Measurements from ENCODE around the gene MATR3.
"Not testable (repeated sequence)": the region's sequence is repeated elsewhere in the genome, so short reads cannot be mapped to it uniquely, and the experiment has no call there.

The MATR3 gene

DNA sequence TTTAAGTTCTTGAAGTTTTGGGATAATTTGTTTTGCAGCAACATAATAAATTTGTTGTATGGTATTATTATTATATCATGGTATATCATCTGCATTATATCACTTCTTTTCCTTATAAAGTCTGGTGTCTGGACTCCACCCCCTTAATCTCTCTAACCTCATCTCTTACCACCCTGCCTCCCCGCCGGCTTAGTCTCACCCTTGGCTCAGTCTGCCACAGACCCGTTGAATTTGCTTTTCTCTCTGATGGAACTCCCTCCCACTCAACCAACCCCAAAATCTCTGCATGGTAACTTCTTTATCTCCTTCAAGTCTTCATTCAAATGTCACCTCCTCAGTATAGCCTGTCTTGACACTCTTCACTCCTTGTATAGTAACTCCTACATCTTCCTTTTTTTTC, 29.6 kb upstream of the MATR3 start:
- no peaks in the 10 kb centered on the region for H3K36me3 ChIP-seq (ENCODE audit: control insufficient read depth, insufficient read depth, low read length)
- H3K4me1 ChIP-seq (ENCODE audit: control insufficient read depth, insufficient read depth, low read length): no peaks in the 10 kb centered on the region
- no peaks in the 10 kb centered on the region for H3K27me3 ChIP-seq (ENCODE audit: control insufficient read depth, insufficient read depth, low read length)
- H3K4me3 ChIP-seq (ENCODE audit: low read depth, low read length): no peak overlapping the region
- H3K9ac ChIP-seq (ENCODE audit: low read depth, low read length): no peak overlapping the region
- H3K9me3 ChIP-seq (ENCODE audit: control insufficient read depth, insufficient read depth, low read length): no peaks in the 10 kb centered on the region

GRCh38 chr5:139265001-139265400, 28.5 kb upstream of the MATR3 start:
- Histone ChIP-seq H3K4me1 (ENCODE audit: control insufficient read depth, insufficient read depth, low read length) (no peaks in the 10 kb centered on the region), H3K27me3 (ENCODE audit: control insufficient read depth, insufficient read depth, low read length) (no peaks in the 10 kb centered on the region), H3K36me3 (ENCODE audit: control insufficient read depth, insufficient read depth, low read length) (no peaks in the 10 kb centered on the region), H3K9me3 (ENCODE audit: control insufficient read depth, insufficient read depth, low read length) (no peaks in the 10 kb centered on the region), H3K4me3 (ENCODE audit: low read depth, low read length) (no peak overlapping the region), H3K9ac (ENCODE audit: low read depth, low read length) (no peak overlapping the region)

GRCh38 chr5:139266236-139266635, 27.3 kb upstream of the MATR3 start:
- H3K27me3 ChIP-seq (ENCODE audit: control insufficient read depth, insufficient read depth, low read length): no peaks in the 10 kb centered on the region

DNA sequence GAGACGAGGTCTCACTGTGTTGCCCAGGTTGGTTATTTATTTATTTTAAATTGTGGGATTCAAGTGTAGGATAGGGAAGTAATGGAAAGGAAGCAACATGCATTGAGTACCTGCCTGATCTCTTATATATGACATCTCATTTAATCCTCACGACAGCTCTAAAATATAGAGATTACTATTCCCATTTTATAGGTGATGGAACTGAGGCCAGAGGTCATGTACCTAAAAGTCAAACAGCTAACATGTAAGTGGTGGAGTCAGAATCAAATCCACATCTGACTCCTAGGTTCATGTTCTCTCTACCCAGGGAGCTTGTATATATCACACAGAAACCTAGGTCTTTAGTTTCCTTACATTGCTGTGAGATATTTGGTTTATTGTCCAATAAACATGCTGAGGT, 26.1 kb upstream of the MATR3 start:
- no peaks in the 10 kb centered on the region for H3K27me3 ChIP-seq (ENCODE audit: control insufficient read depth, insufficient read depth, low read length)
- no peak overlapping the region for H3K9ac ChIP-seq (ENCODE audit: low read depth, low read length)
- H3K9me3 ChIP-seq (ENCODE audit: control insufficient read depth, insufficient read depth, low read length): no peaks in the 10 kb centered on the region
- no peaks in the 10 kb centered on the region for H3K36me3 ChIP-seq (ENCODE audit: control insufficient read depth, insufficient read depth, low read length)
- no peak overlapping the region for H3K4me3 ChIP-seq (ENCODE audit: low read depth, low read length)
- H3K4me1 ChIP-seq (ENCODE audit: control insufficient read depth, insufficient read depth, low read length): no peaks in the 10 kb centered on the region

More at GRCh38 chr5:139266236-139266635, 27.3 kb upstream of the MATR3 start:
- H3K9ac ChIP-seq (ENCODE audit: low read depth, low read length): no peak overlapping the region
- H3K9me3 ChIP-seq (ENCODE audit: control insufficient read depth, insufficient read depth, low read length): no peaks in the 10 kb centered on the region
- no peaks in the 10 kb centered on the region for H3K4me1 ChIP-seq (ENCODE audit: control insufficient read depth, insufficient read depth, low read length)
- no peaks in the 10 kb centered on the region for H3K36me3 ChIP-seq (ENCODE audit: control insufficient read depth, insufficient read depth, low read length)
- no peak overlapping the region for H3K4me3 ChIP-seq (ENCODE audit: low read depth, low read length)

DNA sequence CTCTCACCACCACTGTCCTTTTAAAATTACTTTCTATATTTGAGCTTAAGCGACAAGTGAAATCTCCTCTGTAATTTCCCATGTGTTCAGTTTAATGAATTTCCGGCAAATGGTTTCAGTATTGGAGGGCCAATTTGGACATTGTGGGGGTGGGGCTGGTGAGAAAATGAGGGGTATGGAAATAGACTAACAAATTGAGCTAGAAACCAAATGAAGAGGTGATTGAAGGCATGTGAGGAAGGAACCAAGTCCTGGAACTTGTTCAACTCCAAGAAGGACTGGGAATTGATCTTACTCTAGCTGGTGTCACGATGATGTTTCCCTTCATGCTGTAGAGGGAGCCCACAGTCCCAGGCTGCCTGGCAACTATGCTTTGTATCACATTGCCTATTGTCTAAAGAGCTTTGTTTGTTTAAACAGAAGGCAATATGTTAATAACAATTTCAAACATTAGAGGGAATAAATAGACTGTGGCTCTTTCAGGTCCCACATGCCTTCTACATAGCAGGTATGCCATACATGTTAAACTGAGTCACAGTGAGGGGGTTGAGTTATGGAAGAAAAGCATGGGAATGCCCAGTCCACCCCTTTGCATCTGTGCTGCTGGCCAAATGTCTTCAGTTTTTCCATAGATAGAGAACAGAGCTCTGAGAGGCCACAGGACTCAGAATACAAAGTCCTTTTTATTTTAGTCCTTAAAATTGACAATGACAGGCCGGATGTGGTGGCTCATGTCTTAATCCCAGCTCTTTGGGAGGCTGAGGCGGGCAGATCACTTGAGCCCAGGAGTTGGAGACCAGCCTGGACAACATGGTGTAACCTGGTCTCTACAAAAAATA, 25.0 kb upstream of the MATR3 start:
- H3K36me3 ChIP-seq (ENCODE audit: control insufficient read depth, insufficient read depth, low read length): no peaks in the 10 kb centered on the region
- no peaks in the 10 kb centered on the region for H3K4me1 ChIP-seq (ENCODE audit: control insufficient read depth, insufficient read depth, low read length)
- H3K4me3 ChIP-seq (ENCODE audit: low read depth, low read length): no peak overlapping the region
- H3K27me3 ChIP-seq (ENCODE audit: control insufficient read depth, insufficient read depth, low read length): no peaks in the 10 kb centered on the region
- no peak overlapping the region for H3K9ac ChIP-seq (ENCODE audit: low read depth, low read length)
- H3K9me3 ChIP-seq (ENCODE audit: control insufficient read depth, insufficient read depth, low read length): no peaks in the 10 kb centered on the region

DNA sequence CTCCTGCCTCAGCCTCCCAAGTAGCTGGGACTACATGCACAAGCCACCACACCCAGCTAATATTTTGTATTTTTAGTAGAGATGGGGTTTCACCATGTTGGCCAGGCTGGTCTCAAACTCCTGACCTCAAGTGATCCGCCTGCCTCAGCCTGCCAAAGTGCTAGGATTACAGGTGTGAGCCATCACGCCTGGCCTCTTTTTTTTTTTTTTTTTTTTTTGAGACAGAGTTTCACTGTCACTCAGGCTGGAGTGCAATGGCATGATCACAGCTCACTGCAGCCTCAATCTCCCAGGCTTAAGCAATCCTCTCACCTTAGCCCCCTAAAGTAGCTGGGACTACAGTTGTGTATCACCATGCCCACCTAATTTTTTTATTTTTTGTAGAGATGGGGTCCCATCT, 22.8 kb upstream of the MATR3 start:
- not testable (repeated sequence) for H3K9ac ChIP-seq (ENCODE audit: low read depth, low read length); H3K4me3 ChIP-seq (ENCODE audit: low read depth, low read length); H3K27me3 ChIP-seq (ENCODE audit: control insufficient read depth, insufficient read depth, low read length); H3K36me3 ChIP-seq (ENCODE audit: control insufficient read depth, insufficient read depth, low read length); H3K4me1 ChIP-seq (ENCODE audit: control insufficient read depth, insufficient read depth, low read length); H3K9me3 ChIP-seq (ENCODE audit: control insufficient read depth, insufficient read depth, low read length)

GRCh38 chr5:139271201-139272027, 22.1 kb upstream of the MATR3 start:
- Histone ChIP-seq H3K4me1 (ENCODE audit: control insufficient read depth, insufficient read depth, low read length) (peaks cover 3% of the 10 kb centered on the region), H3K36me3 (ENCODE audit: control insufficient read depth, insufficient read depth, low read length) (peaks cover 10% of the 10 kb centered on the region), H3K9me3 (ENCODE audit: control insufficient read depth, insufficient read depth, low read length) (no peaks in the 10 kb centered on the region), H3K9ac (ENCODE audit: low read depth, low read length) (no peak overlapping the region), H3K4me3 (ENCODE audit: low read depth, low read length) (peak overlapping the region; percentile 20), H3K27me3 (ENCODE audit: control insufficient read depth, insufficient read depth, low read length) (no peaks in the 10 kb centered on the region)

- Histone ChIP-seq H3K27me3 (ENCODE audit: control insufficient read depth, insufficient read depth, low read length) (no peaks in the 10 kb centered on the region), H3K9ac (ENCODE audit: low read depth, low read length) (no peak overlapping the region), H3K9me3 (ENCODE audit: control insufficient read depth, insufficient read depth, low read length) (no peaks in the 10 kb centered on the region), H3K36me3 (ENCODE audit: control insufficient read depth, insufficient read depth, low read length) (peaks cover 19% of the 10 kb centered on the region), H3K4me3 (ENCODE audit: low read depth, low read length) (peak overlapping the region; percentile 99), H3K4me1 (ENCODE audit: control insufficient read depth, insufficient read depth, low read length) (peaks cover 3% of the 10 kb centered on the region)
Observed at GRCh38 chr5:139272471-139273321, 20.8 kb upstream of the MATR3 start.

DNA sequence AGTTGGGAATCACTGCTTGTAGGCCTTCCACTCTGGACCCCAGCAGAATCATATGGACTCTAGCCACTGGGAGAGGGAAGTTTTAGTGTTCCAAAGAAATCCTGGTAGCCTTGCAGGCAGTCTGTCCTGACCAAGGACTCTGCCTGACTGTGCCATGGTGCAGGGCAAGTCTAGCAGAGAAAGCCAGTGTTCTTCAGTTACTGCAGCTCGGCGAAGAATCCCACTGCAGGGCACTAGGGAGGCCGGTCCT, 20.3 kb upstream of the MATR3 start:
- H3K36me3 ChIP-seq (ENCODE audit: control insufficient read depth, insufficient read depth, low read length): peaks cover 21% of the 10 kb centered on the region
- peaks cover 3% of the 10 kb centered on the region for H3K4me1 ChIP-seq (ENCODE audit: control insufficient read depth, insufficient read depth, low read length)
- H3K9ac ChIP-seq (ENCODE audit: low read depth, low read length): no peak overlapping the region
- H3K9me3 ChIP-seq (ENCODE audit: control insufficient read depth, insufficient read depth, low read length): no peaks in the 10 kb centered on the region
- no peaks in the 10 kb centered on the region for H3K27me3 ChIP-seq (ENCODE audit: control insufficient read depth, insufficient read depth, low read length)
- peak overlapping the region; percentile 99 for H3K4me3 ChIP-seq (ENCODE audit: low read depth, low read length)

DNA sequence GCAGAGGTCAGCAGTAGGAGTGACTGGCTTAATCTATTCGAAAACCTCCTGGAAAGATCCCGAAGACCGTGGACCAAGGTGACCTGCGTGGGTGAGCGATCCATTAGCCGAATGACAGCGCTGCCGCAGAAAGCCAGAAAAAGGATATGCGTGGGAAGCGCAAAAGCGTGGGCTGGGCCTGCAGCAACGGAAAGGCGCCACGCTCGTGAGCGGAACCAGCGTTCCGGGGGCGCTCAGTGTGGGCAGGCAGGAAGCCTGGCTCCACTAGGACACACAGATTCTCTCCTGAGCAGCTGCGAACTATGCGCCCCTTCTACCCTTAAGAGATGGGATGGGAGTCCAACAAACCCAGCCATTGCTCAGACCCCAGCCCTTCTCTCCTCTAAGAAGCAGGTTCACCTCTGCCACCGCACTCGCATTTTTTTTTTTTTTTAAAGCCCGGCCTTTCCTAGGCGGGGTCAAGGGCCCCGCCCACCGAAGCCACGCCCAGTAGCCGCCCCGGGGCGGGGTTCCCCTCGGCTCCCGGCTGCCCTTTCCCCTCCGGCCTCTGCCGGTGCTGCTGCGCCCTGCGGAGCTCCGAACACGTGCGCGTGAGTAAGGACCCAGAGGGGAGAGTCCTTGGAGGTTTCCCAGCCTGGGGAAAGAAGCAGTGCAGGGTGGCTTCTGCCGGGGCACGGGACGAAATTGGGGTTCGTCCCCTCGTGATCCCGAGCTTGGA, 19.8 kb upstream of the MATR3 start:
- H3K9ac ChIP-seq (ENCODE audit: low read depth, low read length): peak overlapping the region; percentile 100
- no peaks in the 10 kb centered on the region for H3K27me3 ChIP-seq (ENCODE audit: control insufficient read depth, insufficient read depth, low read length)
- no peaks in the 10 kb centered on the region for H3K9me3 ChIP-seq (ENCODE audit: control insufficient read depth, insufficient read depth, low read length)
- peaks cover 26% of the 10 kb centered on the region for H3K36me3 ChIP-seq (ENCODE audit: control insufficient read depth, insufficient read depth, low read length)
- peaks cover 3% of the 10 kb centered on the region for H3K4me1 ChIP-seq (ENCODE audit: control insufficient read depth, insufficient read depth, low read length)
- H3K4me3 ChIP-seq (ENCODE audit: low read depth, low read length): peak overlapping the region; percentile 99

DNA sequence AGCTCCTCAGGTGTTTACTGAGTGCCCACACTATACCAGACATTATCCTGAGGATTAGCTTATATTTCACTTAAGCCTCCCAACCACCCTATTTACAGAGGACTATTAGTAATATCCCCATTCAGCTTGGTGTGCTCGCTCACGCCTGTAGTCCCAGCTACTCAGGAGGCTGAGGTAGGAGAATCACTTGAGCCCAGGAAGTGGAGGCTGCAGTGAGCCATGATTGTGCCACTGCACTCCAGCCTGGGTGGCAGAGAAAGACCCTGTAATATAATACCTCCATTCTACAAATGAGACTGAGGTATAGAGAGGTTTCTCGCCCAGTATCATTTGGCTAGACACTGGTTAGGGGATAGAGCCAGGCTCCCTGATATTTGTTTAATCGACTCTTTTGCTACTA, 18.0 kb upstream of the MATR3 start:
- Histone ChIP-seq H3K9me3 (ENCODE audit: control insufficient read depth, insufficient read depth, low read length) (no peaks in the 10 kb centered on the region), H3K4me1 (ENCODE audit: control insufficient read depth, insufficient read depth, low read length) (peaks cover 6% of the 10 kb centered on the region), H3K4me3 (ENCODE audit: low read depth, low read length) (peak overlapping the region; percentile 99), H3K9ac (ENCODE audit: low read depth, low read length) (peak overlapping the region; percentile 91), H3K27me3 (ENCODE audit: control insufficient read depth, insufficient read depth, low read length) (no peaks in the 10 kb centered on the region), H3K36me3 (ENCODE audit: control insufficient read depth, insufficient read depth, low read length) (peaks cover 34% of the 10 kb centered on the region)
